Neural cell (in vitro differentiated cells): ENCODE data around the gene GNAS-AS1. TPM values are rescaled to one million over a fixed set of nuclear protein-coding genes. Genes with fewer than 3 reads are reported as not detected.

Experiments
- H2AFZ ChIP-seq: fragments of 200-600, 300-800 bp; sonication (generic), shearing (Covaris generic); 2 replicates; pipeline ENCODE4 v1.6.0; 2014; ENCODE audit warnings: low read depth, mild to moderate bottlenecking, antibody characterized with exemption, low read length, moderate library complexity
- H3F3A ChIP-seq: fragments of 200-600 bp; shearing (Covaris generic); 2 replicates; pipeline ENCODE4 v1.6.1; 2016; ENCODE audit warnings: mild to moderate bottlenecking, moderate library complexity, mixed read lengths, antibody characterized with exemption, low read length; ENCODE audit not compliant: insufficient read depth, poor library complexity, severe bottlenecking
- H3K27ac ChIP-seq: fragments of 200-600, 300-800 bp; sonication (generic), shearing (Covaris generic); 2 replicates; pipeline ENCODE4 v1.5.1; 2014; ENCODE audit warnings: mild to moderate bottlenecking, low read length, moderate library complexity
- H3K27me3 ChIP-seq: fragments of 300-800, 200-600 bp; sonication (generic), shearing (Covaris generic); 2 replicates; pipeline ENCODE4 v1.6.0; 2014; ENCODE audit warnings: mild to moderate bottlenecking, low read depth, low read length, moderate library complexity; ENCODE audit not compliant: insufficient read depth
- H3K36me3 ChIP-seq: fragments of 300-800, 200-600 bp; sonication (generic), shearing (Covaris generic); 2 replicates; pipeline ENCODE4 v1.5.1; 2014; ENCODE audit warnings: mild to moderate bottlenecking, antibody characterized with exemption, low read length, moderate library complexity; ENCODE audit not compliant: insufficient read depth
- H3K4me2 ChIP-seq: fragments of 300-800, 200-600 bp; sonication (generic), shearing (Covaris generic); 2 replicates; pipeline ENCODE4 v1.6.0; 2014; ENCODE audit warnings: mild to moderate bottlenecking, low read length
- H3K4me3 ChIP-seq: fragments of 300-800, 200-600 bp; sonication (generic), shearing (Covaris generic); 2 replicates; pipeline ENCODE4 v1.5.1; 2014; ENCODE audit warnings: mild to moderate bottlenecking, low read length, moderate library complexity
- H3K79me2 ChIP-seq: fragments of 200-600 bp; shearing (Covaris generic); replicated peaks from 2 replicates; pipeline ENCODE4 v1.6.0; 2014; ENCODE audit warnings: mild to moderate bottlenecking, low read length, moderate library complexity; ENCODE audit not compliant: insufficient read depth
- H3K9ac ChIP-seq: fragments of 300-800, 200-600 bp; sonication (generic), shearing (Covaris generic); 2 replicates; pipeline ENCODE4 v1.6.1; 2016; ENCODE audit warnings: mild to moderate bottlenecking, low read length, mixed read lengths
- H3K9me2 ChIP-seq: fragments of 200-600 bp; shearing (Covaris generic); 2 replicates; pipeline ENCODE4 v1.6.1; 2016; ENCODE audit warnings: mild to moderate bottlenecking, low read length, mixed read lengths; ENCODE audit not compliant: insufficient read depth
- H3K9me3 ChIP-seq: fragments of 200-600, 300-800 bp; sonication (generic), shearing (Covaris generic); 2 replicates; pipeline ENCODE4 v1.6.1; 2016; ENCODE audit warnings: mild to moderate bottlenecking, mixed run types, low read length, moderate library complexity, mixed read lengths
- H4K20me1 ChIP-seq: fragments of 200-600 bp; shearing (Covaris generic); 2 replicates; pipeline ENCODE4 v1.6.1; 2016; ENCODE audit warnings: mild to moderate bottlenecking, mixed run types; ENCODE audit not compliant: insufficient read depth
- CTCF ChIP-seq: fragments of 450-650 bp; IDR thresholded peaks from 2 replicates; pipeline ENCODE4 v1.5.1; 2014; ENCODE audit warnings: antibody characterized with exemption, mild to moderate bottlenecking, moderate library complexity; ENCODE audit not compliant: poor library complexity, severe bottlenecking
- EP300 ChIP-seq: fragments of 450-650 bp; conservative IDR thresholded peaks from 2 replicates; pipeline ENCODE4 v1.6.1; 2014; ENCODE audit warnings: antibody characterized with exemption, mild to moderate bottlenecking, moderate library complexity; ENCODE audit not compliant: poor library complexity, severe bottlenecking
- EZH2 ChIP-seq: fragments of 200-600, 300-800 bp; shearing (Covaris generic), sonication (generic); IDR thresholded peaks from 2 replicates; pipeline ENCODE4 v1.6.1; 2014; ENCODE audit warnings: antibody characterized with exemption, low read length, borderline replicate concordance, mild to moderate bottlenecking; ENCODE audit not compliant: insufficient read depth, poor library complexity, severe bottlenecking
- MXI1 ChIP-seq: fragments of 450-650 bp; conservative IDR thresholded peaks from 2 replicates; pipeline ENCODE4 v1.6.1; 2014; ENCODE audit warnings: antibody characterized with exemption, mild to moderate bottlenecking; ENCODE audit not compliant: poor library complexity, severe bottlenecking
- POLR2AphosphoS5 ChIP-seq: IDR thresholded peaks from 2 replicates; pipeline ENCODE4 v1.6.1; 2012
- RAD21 ChIP-seq: fragments of 450-650 bp; conservative IDR thresholded peaks from 2 replicates; pipeline ENCODE4 v1.6.1; 2014; ENCODE audit warnings: antibody characterized with exemption, mild to moderate bottlenecking, moderate library complexity
- REST ChIP-seq: IDR thresholded peaks from 2 replicates; pipeline ENCODE4 v1.6.1; 2012; ENCODE audit warnings: borderline replicate concordance
- SMC3 ChIP-seq: fragments of 450-650 bp; conservative IDR thresholded peaks from 2 replicates; pipeline ENCODE4 v1.6.1; 2014; ENCODE audit warnings: antibody characterized with exemption, mild to moderate bottlenecking, moderate library complexity; ENCODE audit not compliant: poor library complexity
- TAF1 ChIP-seq: IDR thresholded peaks from 2 replicates; pipeline ENCODE4 v1.6.1; 2012; ENCODE audit warnings: low read depth
- polyA plus RNA-seq: library from polyadenylated mRNA; depleted of rRNA; stranded (reverse); fragments of >200 nt; gene quantifications from 2 replicates; pipeline ENCODE4 v1.2.3, GENCODE V29; 2014

GNAS-AS1 gene
- polyA plus RNA-seq, 1 donor from 2014 or later = not detected

- no peaks in the 10 kb centered on the region for H4K20me1 ChIP-seq
- no peaks in the 10 kb centered on the region for H3K79me2 ChIP-seq
- no peak overlapping the region for H3K4me2 ChIP-seq
- H3K27ac ChIP-seq = no peak overlapping the region
- H2AFZ ChIP-seq = no peak overlapping the region
- H3K9me2 ChIP-seq = no peaks in the 10 kb centered on the region
- no peaks in the 10 kb centered on the region for H3K9me3 ChIP-seq
- no peaks in the 10 kb centered on the region for H3K36me3 ChIP-seq
- H3K9ac ChIP-seq = no peak overlapping the region
- TF ChIP-seq POLR2AphosphoS5 = no peak
- no peak for TF ChIP-seq SMC3
- TF ChIP-seq CTCF = no peak
- H3F3A ChIP-seq = no peaks in the 10 kb centered on the region
- no peak overlapping the region for H3K4me3 ChIP-seq
- H3K27me3 ChIP-seq = no peaks in the 10 kb centered on the region
These were observed 42.9 kb downstream of the GNAS-AS1 start for GRCh38 chr20:58807801-58808200.

DNA sequence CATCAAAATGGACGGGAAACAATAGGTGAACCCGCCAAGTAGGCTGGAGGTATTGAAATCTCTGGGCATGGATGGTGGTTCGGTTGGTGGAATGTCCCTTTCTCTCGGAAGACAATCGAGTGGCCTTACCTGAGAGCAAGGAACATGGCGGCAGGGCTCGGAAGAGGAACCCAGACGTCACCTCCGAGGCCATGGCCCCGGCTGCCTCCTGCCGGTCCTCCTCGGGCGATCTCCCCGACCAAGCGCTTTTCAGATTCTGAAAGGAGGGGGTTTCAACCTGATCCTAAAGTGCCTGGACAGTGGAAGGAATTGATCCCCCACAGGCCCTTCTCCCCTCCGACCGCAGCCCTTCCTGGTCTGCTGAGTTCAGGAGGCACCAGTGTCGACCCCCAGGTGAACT is 47.2 kb downstream of the GNAS-AS1 start:
- H3K27me3 ChIP-seq = no peaks in the 10 kb centered on the region

More for the DNA sequence above, 47.2 kb downstream of the GNAS-AS1 start:
- Histone ChIP-seq H3K79me2 (no peaks in the 10 kb centered on the region), H3K9ac (no peak overlapping the region), H3F3A (no peaks in the 10 kb centered on the region), H2AFZ (no peak overlapping the region), H3K4me2 (no peak overlapping the region), H3K9me3 (no peaks in the 10 kb centered on the region), H4K20me1 (no peaks in the 10 kb centered on the region), H3K9me2 (no peaks in the 10 kb centered on the region), H3K27ac (no peak overlapping the region), H3K36me3 (no peaks in the 10 kb centered on the region), H3K4me3 (no peak overlapping the region)
- TF ChIP-seq CTCF (no peak), REST (no peak), POLR2AphosphoS5 (no peak), MXI1 (no peak), EZH2 (no peak), TAF1 (no peak), RAD21 (no peak), SMC3 (no peak), EP300 (no peak)
